Suprapubic skin (tissue), 4 donors: ENCODE data around the gene RGN.
"Not testable (repeated sequence)": the region's sequence is repeated elsewhere in the genome, so short reads cannot be mapped to it uniquely, and the experiment has no call there.

Experiments used
- EP300 ChIP-seq: sonication (generic); formaldehyde crosslinking; IDR thresholded peaks from one replicate; pipeline ENCODE4 v1.6.1; 2017; ENCODE audit warnings: antibody characterized with exemption
- POLR2A ChIP-seq, 2 donors: fragments of 450-650 bp; IDR thresholded peaks; one replicate each; pipeline ENCODE4 v1.6.1; 2017; ENCODE audit warnings: antibody characterized with exemption in 2 of 2, mild to moderate bottlenecking in 2 of 2, moderate library complexity in 2 of 2
- POLR2AphosphoS5 ChIP-seq, 3 donors: sonication (generic); formaldehyde crosslinking; IDR thresholded peaks; one replicate each; pipeline ENCODE4 v1.6.1; 2017; ENCODE audit warnings: antibody characterized with exemption in 3 of 3
- TF ChIP-seq, protein P1 (sequence below), 2 donors: fragments of 200-600 bp in 1 of 2; fragments of 450-650 bp in 1 of 2; sonication (generic) in 1 of 2; IDR thresholded peaks; one replicate each; pipeline ENCODE4 v1.5.1; 2016 to 2019; ENCODE audit warnings: antibody characterized with exemption in 2 of 2, mild to moderate bottlenecking in 1 of 2, moderate library complexity in 1 of 2

DNA sequence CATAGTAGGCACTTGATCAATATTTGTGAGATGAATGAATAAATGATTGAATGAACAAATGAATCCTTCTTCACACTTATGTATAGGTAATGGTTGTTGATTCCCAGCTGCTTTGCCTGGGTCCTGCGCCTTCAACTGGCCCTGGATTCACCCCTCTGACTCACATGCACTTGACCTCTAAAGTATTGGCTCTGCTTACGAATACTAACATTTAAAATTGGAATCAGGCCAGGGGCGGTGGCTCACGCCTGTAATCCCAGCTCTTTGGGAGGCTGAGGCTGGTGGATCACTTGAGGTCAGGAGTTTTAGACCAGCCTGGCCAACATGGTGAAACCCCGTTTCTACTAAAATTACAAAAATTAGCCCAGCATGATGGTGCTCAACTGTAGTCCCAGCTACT lies 57.4 kb downstream of the RGN start:
- TF ChIP-seq, protein P1, sequence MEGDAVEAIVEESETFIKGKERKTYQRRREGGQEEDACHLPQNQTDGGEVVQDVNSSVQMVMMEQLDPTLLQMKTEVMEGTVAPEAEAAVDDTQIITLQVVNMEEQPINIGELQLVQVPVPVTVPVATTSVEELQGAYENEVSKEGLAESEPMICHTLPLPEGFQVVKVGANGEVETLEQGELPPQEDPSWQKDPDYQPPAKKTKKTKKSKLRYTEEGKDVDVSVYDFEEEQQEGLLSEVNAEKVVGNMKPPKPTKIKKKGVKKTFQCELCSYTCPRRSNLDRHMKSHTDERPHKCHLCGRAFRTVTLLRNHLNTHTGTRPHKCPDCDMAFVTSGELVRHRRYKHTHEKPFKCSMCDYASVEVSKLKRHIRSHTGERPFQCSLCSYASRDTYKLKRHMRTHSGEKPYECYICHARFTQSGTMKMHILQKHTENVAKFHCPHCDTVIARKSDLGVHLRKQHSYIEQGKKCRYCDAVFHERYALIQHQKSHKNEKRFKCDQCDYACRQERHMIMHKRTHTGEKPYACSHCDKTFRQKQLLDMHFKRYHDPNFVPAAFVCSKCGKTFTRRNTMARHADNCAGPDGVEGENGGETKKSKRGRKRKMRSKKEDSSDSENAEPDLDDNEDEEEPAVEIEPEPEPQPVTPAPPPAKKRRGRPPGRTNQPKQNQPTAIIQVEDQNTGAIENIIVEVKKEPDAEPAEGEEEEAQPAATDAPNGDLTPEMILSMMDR (IDR thresholded peaks at IDR 0.05), result not testable (repeated sequence)
- not testable (repeated sequence) for TF ChIP-seq POLR2AphosphoS5 (IDR thresholded peaks at IDR 0.05); EP300; POLR2A (IDR thresholded peaks at IDR 0.05)
